GM19043 (cell line): Measurements from ENCODE around the gene CPAMD8.
"Not testable (repeated sequence)": the region's sequence is repeated elsewhere in the genome, so short reads cannot be mapped to it uniquely, and the experiment has no call there.

Experiments used
- ATAC-seq: cut with Tn5 transposase; IDR thresholded peaks from one replicate; pipeline ENCODE4 v1.9.1; 2021; ENCODE audit warnings: low read depth; ENCODE audit not compliant: unreplicated experiment

Gene CPAMD8

DNA sequence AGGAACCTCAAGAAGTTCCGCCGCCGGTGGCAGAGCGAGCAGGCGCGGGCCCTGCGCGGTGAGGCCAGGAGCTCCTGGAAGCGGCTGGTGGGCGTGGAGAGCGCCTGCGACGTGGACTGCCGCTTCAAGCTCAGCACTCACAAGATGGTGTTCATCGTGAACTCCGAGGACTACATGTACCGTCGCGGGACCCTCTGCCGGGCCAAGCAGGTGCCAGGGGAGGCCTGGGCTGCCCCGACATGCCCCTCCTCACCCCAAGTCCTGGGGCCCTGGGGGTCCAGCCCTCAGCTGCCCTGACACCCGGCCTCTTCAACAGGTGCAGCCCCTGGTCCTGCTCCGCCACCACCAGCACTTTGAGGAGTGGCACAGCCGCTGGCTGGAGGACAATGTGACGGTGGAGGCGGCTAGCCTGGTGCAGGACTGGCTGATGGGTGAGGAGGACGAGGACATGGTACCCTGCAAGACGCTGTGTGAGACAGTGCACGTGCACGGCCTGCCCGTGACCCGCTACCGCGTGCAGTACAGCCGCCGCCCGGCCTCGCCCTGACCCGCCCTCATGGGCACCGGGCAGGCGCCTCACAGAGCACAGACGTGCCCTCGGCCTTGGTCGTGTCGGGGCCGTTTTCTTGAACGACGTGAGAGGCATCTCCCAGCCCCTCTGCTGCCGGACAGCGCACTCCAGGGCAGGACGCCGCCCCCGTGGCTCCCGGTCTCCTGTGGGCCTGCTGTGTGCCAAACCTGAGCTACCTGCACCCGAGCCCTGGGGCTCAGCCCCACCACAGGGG lies 148.2 kb downstream of the CPAMD8 start:
- ATAC-seq, result no peak

DNA sequence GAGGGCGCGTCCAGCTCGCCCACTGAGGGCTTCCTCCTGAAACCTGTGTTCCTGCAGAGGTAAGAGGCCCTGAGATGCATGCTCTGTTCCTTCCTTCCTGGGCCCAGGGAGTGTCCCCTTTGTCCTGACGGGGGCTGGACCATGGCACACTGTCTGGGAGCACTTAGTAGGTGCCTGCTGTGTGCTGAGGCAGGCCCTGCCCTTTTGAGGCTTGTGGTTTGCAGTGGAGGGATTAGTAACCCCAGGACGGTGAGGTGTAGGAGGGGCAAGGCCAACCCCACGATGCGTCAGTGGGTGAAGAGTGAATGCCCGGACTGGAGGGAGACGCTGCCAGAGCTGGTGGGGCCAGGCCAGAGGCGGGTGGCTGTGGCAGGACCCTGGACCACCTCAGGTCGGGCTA lies 149.0 kb downstream of the CPAMD8 start:
- no peak for ATAC-seq

DNA sequence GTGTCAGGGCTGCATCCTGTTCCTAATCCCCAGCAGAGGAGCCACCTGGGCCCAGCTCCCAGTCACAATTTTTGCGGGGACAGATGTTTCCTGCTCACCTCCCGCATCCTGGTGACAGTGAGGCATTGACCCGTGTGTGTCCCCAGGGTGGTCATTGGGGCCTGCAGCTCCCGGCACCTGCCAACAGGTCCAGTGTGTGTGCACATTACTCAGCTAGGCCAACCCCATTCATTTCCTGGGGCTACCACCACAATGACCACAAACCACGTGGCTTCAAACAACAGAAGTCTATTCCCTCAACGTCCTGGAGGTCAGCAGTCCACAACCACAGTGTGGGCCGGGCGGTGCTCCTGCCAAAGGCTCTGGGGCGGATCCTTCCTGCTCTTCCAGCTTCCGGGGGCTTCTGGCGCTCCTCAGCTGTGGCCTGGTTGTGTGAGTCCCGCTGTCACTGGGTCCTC lies 149.7 kb downstream of the CPAMD8 start:
- no peak for ATAC-seq

- no peak for ATAC-seq
Measured at GRCh38 chr19:16875584-16876555, 150.7 kb downstream of the CPAMD8 start.

- not testable (repeated sequence) for ATAC-seq
Measured at GRCh38 chr19:16874978-16875299, 151.7 kb downstream of the CPAMD8 start.

GRCh38 chr19:16874250-16874977 lies 152.2 kb downstream of the CPAMD8 start:
- ATAC-seq, result no peak

DNA sequence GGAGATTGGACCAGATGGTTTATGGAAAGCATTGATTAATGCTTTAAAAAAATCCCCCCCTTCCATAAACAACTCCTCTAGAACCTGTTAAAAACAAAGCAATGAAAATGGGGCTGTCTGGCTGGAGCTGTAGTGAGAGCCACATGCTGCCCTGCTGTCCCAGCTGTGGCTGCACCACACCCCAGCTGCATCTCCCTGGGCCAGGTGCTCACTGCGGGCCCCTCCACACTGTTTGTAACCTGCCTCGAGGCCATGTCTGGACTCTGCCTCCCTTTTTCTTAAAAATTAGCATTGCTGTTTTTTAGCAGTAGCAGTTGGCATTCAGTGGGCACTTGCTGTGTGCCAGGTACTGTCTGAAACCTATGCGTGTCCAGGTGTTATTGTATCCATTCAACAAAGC lies 153.0 kb downstream of the CPAMD8 start:
- no peak for ATAC-seq

- ATAC-seq, result no peak
Measured at GRCh38 chr19:16872728-16873127, 153.9 kb downstream of the CPAMD8 start.

DNA sequence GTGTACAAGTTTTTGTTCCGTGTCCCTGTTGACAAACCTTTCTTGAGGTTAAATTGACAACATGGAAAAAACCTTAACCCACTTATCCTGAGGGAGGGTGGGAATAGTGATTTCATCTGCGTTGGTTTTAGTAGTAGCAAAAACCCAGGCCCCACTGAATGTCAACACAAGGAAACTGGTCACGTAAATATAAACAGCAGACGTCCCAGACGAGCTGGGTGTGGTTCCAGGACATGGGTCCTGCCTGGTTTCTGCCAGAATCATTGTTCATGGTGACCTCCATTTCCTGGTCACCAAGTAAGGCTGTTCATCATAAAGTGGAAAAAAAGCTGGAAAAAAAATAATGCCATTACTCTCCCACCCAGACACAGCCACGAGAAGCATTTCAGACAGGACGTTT lies 154.7 kb downstream of the CPAMD8 start:
- no peak for ATAC-seq

DNA sequence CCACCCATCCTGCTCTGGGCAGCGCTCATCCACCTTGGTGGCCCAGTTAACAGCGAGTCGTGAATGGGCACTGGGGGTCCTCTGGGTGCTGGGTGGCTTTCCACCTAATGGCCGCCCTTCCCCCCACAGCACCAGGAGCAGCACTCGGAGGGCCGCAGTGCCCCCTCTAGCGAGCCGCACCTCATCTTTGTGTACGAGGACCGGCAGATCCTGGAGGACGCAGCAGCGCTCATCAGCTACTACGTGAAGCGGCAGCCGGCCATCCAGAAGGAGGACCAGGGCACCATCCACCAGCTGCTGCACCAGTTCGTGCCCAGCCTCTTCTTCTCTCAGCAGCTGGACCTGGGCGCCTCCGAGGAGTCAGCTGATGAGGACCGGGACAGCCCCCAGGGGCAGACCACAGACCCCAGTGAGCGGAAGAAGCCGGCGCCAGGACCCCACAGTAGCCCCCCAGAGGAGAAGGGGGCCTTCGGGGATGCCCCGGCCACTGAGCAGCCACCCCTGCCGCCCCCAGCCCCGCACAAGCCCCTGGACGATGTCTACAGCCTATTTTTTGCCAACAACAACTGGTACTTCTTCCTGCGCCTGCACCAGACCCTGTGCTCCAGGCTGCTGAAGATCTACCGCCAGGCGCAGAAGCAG lies 157.2 kb downstream of the CPAMD8 start:
- ATAC-seq, result no peak

DNA sequence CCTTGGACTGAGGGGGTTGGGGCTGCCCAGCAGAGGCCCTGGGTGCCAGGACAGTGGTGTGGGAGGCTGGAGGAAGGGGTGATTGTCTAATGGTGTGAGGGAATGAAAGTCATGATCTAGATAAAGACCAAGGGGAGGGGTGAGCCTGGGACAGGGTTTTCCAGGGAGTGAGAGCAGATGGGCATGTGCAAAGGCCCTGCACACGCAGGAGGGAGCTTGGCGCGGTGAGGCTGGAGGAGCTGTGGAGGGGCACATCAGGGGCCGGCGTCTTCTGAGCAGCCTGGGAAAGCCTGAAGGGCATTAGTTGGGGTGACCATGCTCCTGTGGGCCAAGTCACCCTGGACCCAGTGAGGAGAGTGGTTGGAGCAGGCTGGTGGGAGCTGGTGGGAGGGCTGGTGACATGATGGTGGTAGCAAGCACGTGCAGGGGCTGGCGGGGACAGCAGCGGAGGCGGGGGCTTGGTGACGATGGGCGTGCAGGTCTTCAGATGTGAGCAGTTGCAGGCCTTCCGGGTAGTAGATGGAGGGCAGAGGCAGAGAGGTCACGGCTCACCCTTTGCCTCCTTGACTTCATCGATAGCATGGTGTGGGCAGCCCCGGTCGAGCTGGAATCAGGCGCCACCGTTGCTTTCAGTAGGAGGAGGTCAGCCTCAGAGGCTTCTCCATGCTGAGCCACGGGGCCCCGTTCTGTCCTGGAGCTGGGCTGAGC lies 158.0 kb downstream of the CPAMD8 start:
- no peak for ATAC-seq

GRCh38 chr19:16867211-16867610 lies 159.4 kb downstream of the CPAMD8 start:
- ATAC-seq, result no peak

- ATAC-seq, result no peak
Measured at GRCh38 chr19:16862826-16863415, 163.7 kb downstream of the CPAMD8 start.

DNA sequence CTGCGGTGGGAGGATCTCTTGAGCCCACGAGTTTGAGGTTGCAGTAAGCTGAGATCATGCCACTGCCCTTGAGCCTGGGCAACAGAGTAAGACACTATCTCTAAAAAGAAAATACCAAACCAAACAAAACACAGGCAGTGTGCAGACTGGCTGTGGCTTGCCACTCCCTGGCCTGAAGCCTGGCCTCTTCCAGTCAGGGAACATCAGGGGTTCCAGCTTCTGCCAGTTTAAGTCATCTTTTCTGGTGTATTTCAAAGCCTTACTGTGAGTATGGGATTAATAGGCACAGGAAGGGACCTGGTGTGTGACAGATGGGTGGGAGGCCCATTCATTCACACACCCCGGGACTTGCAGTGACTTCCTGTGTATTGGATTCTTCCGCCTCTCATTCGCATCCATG lies 164.8 kb downstream of the CPAMD8 start:
- no peak for ATAC-seq

DNA sequence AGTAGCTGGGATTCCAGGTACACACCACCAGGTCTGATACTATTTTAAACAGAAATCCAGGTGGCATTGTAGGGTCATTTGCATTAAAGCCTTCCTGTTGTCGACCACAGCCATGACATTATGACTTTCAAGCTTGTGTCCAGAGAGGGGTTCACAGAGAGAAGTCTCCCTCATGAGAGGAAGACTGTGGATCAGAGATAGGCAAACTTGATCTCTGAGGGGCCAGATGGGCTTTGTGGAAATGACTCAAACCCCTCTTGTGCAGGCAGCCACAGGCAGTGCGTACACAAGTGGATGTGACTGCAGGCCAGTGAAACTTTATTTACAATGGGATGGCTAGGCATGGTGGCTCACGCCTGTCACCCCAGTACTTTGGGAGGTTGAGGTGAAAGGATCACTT lies 165.6 kb downstream of the CPAMD8 start:
- ATAC-seq, result no peak

DNA sequence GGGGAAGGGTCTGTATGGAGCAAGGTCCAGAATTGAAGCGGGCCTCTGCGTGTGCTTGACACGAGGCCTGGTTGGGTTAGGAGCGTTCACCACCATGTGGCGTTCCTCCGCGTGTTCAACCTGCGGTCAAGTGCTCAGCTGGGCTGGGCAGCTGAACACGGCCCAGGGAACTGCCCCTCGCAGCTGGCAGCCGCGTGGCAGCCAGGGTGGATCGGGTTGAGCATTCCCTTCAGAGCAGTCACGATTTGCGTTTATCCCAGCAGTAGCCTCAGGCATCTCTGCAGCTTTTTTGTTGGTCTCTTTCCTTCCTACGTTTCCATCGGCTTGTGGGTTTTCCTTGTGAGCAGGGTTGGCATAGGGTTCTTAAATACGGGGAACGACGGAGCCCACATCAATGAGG lies 166.5 kb downstream of the CPAMD8 start:
- ATAC-seq, result no peak

- ATAC-seq, result no peak
Measured at GRCh38 chr19:16859626-16860025, 167.0 kb downstream of the CPAMD8 start.

DNA sequence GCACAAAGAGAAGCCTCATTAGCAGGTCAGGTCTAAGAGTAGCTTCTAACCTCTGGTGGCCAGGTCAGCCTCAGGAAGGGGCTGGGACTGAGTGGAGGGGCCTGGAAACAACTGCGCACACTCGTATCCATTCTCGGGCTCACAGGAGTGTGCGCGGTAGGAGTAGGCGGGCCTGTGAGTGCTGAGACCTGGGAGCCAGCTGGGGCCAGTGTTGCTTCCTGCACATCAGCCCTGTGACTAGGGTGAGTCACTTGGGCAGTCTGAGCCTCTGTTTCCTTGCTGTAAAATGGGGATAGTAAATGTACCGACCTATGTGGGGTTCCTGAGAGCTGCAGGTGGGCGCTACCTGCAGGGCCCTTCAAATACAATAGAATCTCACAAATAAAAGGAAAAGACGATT lies 170.5 kb downstream of the CPAMD8 start:
- no peak for ATAC-seq

- no peak for ATAC-seq
Measured at GRCh38 chr19:16853066-16853465, 173.5 kb downstream of the CPAMD8 start.
